Body of pancreas (tissue), 4 donors: ENCODE data around the gene EIF2S3B.

Experiments
- CTCF ChIP-seq, 7 experiments: fragments of 450-650 bp in 4 of 7; fragments of 200-600 bp in 3 of 7; sonication (generic) in 3 of 7; IDR thresholded peaks; one replicate each; pipeline ENCODE4 v1.5.1; 2016 to 2019; ENCODE audit warnings: antibody characterized with exemption in 7 of 7
- POLR2A ChIP-seq, 3 donors: fragments of 450-650 bp; IDR thresholded peaks; one replicate each; pipeline ENCODE4 v1.6.1; 2016; ENCODE audit warnings: antibody characterized with exemption in 3 of 3, mild to moderate bottlenecking in 2 of 3

GRCh38 chr12:10497602-10498001 lies 8.1 kb upstream of the EIF2S3B start:
- TF ChIP-seq CTCF (IDR thresholded peaks at IDR 0.05) (no peak), POLR2A (IDR thresholded peaks at IDR 0.05) (no peak)
